SK-N-DZ (cell line): ENCODE data around the gene TEDC2.

Source experiments
- DNase-seq: peaks from one replicate; pipeline ENCODE4 v3.0.0-alpha.2; 2015; ENCODE audit warnings: low spot score
- small RNA-seq, 2 experiments: library from RNA; depleted of rRNA; stranded (forward); fragments of <200 nt; gene quantifications; one replicate each; pipeline ENCODE3, GENCODE V24; 2014

TEDC2 gene

DNA sequence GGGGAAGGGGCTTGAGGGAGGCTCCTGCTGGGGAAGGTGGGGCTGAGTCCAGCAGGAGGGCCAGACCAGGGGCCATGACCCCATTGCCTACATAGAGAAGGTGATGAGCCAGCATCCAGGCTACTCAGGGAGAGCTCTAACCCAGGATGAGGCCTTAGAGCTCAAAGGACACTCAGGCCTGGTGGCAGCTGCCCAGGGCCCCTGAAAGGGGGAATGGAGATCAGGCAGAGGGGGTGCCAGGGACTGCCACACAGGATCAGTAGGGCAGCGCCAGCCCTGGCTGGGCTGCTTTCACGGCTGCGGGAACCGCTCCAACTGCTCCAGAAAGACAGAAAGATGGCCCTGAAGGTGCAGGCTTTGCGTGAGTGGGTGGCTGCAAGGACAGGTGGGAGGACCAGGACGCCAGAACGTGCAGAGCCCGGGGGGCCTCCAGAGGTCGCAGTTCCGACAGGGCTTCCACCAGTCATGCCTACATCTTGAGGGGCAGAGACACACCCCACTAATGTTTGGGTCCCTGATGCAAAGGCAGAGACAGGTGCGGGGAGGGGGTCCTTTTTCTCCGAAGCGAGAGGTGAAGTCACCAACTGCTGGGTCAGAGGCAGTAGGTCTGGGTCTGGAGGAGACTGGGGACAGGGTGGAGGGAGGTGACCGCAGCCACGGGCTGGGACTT lies 53.0 kb downstream of the TEDC2 start:
- DNase-seq, result peak; percentile 59

DNA sequence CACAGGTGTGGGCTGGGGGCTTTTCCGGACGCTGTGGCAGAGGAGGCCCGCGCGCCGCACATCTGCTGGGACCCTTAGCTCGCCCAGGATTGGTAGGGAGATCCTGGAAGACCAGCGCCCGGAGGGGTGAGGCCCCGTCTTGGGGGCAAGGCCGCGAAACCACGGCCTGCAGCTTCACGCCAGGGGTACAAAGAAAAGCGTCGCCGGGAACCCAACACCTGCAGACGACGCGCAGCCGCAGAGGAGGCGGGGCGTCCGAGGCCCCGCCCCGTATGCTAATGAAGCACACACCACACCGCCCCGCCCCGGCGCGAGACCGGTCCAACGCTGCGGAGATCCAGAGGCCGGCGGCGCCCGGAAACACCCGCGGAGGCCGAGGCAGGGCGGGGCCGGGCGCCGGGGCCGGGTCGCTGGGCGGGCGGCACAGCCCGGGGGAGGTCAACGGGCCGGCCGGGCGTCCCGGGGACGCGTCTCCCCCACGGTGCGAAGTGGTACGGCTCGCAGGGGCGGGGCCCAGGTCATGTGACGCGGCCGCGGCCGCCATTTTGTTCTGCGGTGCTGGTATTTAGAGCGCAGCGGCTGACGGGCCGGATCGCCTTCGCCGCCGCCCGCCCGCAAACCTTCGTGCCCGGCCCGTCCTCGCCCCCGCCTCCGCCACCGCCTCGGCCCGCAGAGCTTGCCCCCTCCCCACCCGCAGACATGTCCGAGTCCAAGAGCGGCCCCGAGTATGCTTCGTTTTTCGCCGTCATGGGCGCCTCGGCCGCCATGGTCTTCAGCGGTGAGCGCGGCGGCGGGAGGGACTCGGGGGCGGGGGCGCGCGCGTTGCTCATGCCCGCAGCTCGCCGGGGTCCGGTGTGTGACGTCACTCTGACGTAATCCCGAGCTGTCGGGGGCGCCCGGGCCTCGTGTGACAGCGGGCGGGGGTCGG lies 53.8 kb downstream of the TEDC2 start, which contains the start of gene ATP6V0C:
Gene ATP6V0C, plus strand, starts transcription at position 548 of the 928 bp plus-strand sequence. Its CDS starts 152 bp downstream, at position 700.
- peak; percentile 90 for DNase-seq

Small RNAs within 50 kb of the gene (small RNA-seq; reads per million reads assigned to genes)
- 0 to 0.09 reads per million in 2 experiments for gene MIR6768
